Raji (cell line): ENCODE results near the gene CMTM8.

Source experiments
- POLR2A ChIP-seq: IDR thresholded peaks from 2 replicates; pipeline ENCODE4 v1.6.1; 2011; ENCODE audit warnings: low read depth, low read length, control low read depth; ENCODE audit not compliant: insufficient read depth

Gene CMTM8

GRCh38 chr3:32254268-32254667 is 15.8 kb downstream of the CMTM8 start:
- no peak for TF ChIP-seq POLR2A

GRCh38 chr3:32255345-32255744 is 16.9 kb downstream of the CMTM8 start:
- no peak for TF ChIP-seq POLR2A

- TF ChIP-seq POLR2A = no peak
These were observed 17.7 kb downstream of the CMTM8 start for GRCh38 chr3:32256206-32256605.

- no peak for TF ChIP-seq POLR2A
These were observed 18.6 kb downstream of the CMTM8 start for GRCh38 chr3:32257042-32257441.

- TF ChIP-seq POLR2A = no peak
These were observed 19.4 kb downstream of the CMTM8 start for GRCh38 chr3:32257641-32258438.

GRCh38 chr3:32258869-32259268 is 20.4 kb downstream of the CMTM8 start:
- no peak for TF ChIP-seq POLR2A

GRCh38 chr3:32261545-32261944 is 23.1 kb downstream of the CMTM8 start:
- TF ChIP-seq POLR2A = no peak

- TF ChIP-seq POLR2A = no peak
These were observed 23.7 kb downstream of the CMTM8 start for GRCh38 chr3:32262201-32262600.

GRCh38 chr3:32274306-32274705 is 35.8 kb downstream of the CMTM8 start:
- TF ChIP-seq POLR2A = no peak

GRCh38 chr3:32275506-32275905 is 37.0 kb downstream of the CMTM8 start:
- TF ChIP-seq POLR2A = no peak

GRCh38 chr3:32276279-32276841 is 37.9 kb downstream of the CMTM8 start:
- TF ChIP-seq POLR2A = no peak

GRCh38 chr3:32278714-32279113 is 40.2 kb downstream of the CMTM8 start:
- TF ChIP-seq POLR2A = no peak

GRCh38 chr3:32280262-32280910 is 41.9 kb downstream of the CMTM8 start:
- TF ChIP-seq POLR2A = no peak

GRCh38 chr3:32281570-32282106 is 43.2 kb downstream of the CMTM8 start:
- TF ChIP-seq POLR2A = no peak

- TF ChIP-seq POLR2A = no peak
These were observed 44.2 kb downstream of the CMTM8 start for GRCh38 chr3:32282578-32283154.

- TF ChIP-seq POLR2A = no peak
These were observed 44.8 kb downstream of the CMTM8 start for GRCh38 chr3:32283304-32283703.
